ENCODE results near the gene C1QTNF2. TPM values are rescaled to one million over a fixed set of nuclear protein-coding genes. Genes with fewer than 3 reads are reported as not detected.

C1QTNF2 gene
- total and polyA plus RNA-seq, 2 of the 13 experiments (the other 11 are each of a cell fraction or from before 2014, with no cell fraction given) = not detected

GRCh38 chr5:160375701-160376100, 5.3 kb upstream of the C1QTNF2 start (continued):
- TF ChIP-seq MYPOP (CRISPR knock-in tag; IDR thresholded peaks at IDR 0.05) (no peak), ZNF788 (CRISPR knock-in tag; IDR thresholded peaks at IDR 0.05; ENCODE audit: borderline replicate concordance) (no peak)

- FAIRE-seq = no peak
These were observed 4.7 kb upstream of the C1QTNF2 start for GRCh38 chr5:160375166-160375565.

More at GRCh38 chr5:160375166-160375565, 4.7 kb upstream of the C1QTNF2 start:
- Histone ChIP-seq H3K36me3 (replicated peaks in 1 of 2; ENCODE audit: control insufficient read depth in 1 of 2, insufficient read depth in 2 of 2, low read length in 2 of 2) (no peaks in the 10 kb centered on the region), H3K4me2 (ENCODE audit: low read depth, low read length) (no peak overlapping the region), H3K9me3 (ENCODE audit: low read length) (no peaks in the 10 kb centered on the region), H3K79me2 (ENCODE audit: insufficient read depth, low read length) (no peaks in the 10 kb centered on the region), H3K4me1 (ENCODE audit: insufficient read depth, low read length) (no peaks in the 10 kb centered on the region), H4K20me1 (ENCODE audit: insufficient read depth, low read length) (no peaks in the 10 kb centered on the region), H2AFZ (ENCODE audit: low read length) (no peak overlapping the region), H3K27me3 (ENCODE audit: control insufficient read depth in 1 of 2, insufficient read depth in 2 of 2, low read length in 2 of 2) (peaks cover 3 to 21% of the 10 kb centered on the region in 2 experiments; a peak in 3 of 5 replicates), H3K9ac (ENCODE audit: insufficient read depth, low read depth, low read length) (no peak overlapping the region), H3K4me3 (replicated peaks in 1 of 3; ENCODE audit: insufficient read depth in 1 of 3, low read depth in 2 of 3, low read length in 3 of 3) (no peak overlapping the region), H3K27ac (ENCODE audit: extremely low read length, insufficient read depth, low read length) (no peak overlapping the region)
- no TSS peak for BruUV-seq (replicated peaks)
- ATAC-seq (no peak), DNase-seq (ENCODE audit: low spot score) (no peak)
- TF ChIP-seq ZNF569 (CRISPR knock-in tag; IDR thresholded peaks at IDR 0.05; ENCODE audit: borderline replicate concordance) (no peak), ZNF839 (CRISPR knock-in tag; IDR thresholded peaks at IDR 0.05; ENCODE audit: borderline replicate concordance) (no peak), ZNF3 (CRISPR knock-in tag; IDR thresholded peaks at IDR 0.05) (no peak), ZNF468 (CRISPR knock-in tag; IDR thresholded peaks at IDR 0.05) (no peak), TCF7 (IDR thresholded peaks at IDR 0.05; ENCODE audit: low read depth) (no peak), ZBTB46 (CRISPR knock-in tag; IDR thresholded peaks at IDR 0.05; ENCODE audit: borderline replicate concordance) (no peak), ZNF703 (CRISPR knock-in tag; IDR thresholded peaks at IDR 0.05; ENCODE audit: borderline replicate concordance) (no peak), SAP130 (CRISPR knock-in tag; IDR thresholded peaks at IDR 0.05; ENCODE audit: low read depth) (no peak), ZNF207 (IDR thresholded peaks at IDR 0.05; ENCODE audit: borderline replicate concordance) (no peak), ATM (IDR thresholded peaks at IDR 0.05; ENCODE audit: borderline replicate concordance) (no peak), FLYWCH1 (CRISPR knock-in tag; IDR thresholded peaks at IDR 0.05) (no peak), BRD4 (CRISPR knock-in tag; IDR thresholded peaks at IDR 0.05) (no peak), ZNF674 (CRISPR knock-in tag; IDR thresholded peaks at IDR 0.05; ENCODE audit: low read depth) (no peak), AGO2 (optimal IDR thresholded peaks at IDR 0.05; ENCODE audit: low read depth, low read length) (no peak), SOX6 (IDR thresholded peaks at IDR 0.05) (no peak), SOX6 (CRISPR knock-in tag; IDR thresholded peaks at IDR 0.05) (no peak), MXD3 (CRISPR knock-in tag; IDR thresholded peaks at IDR 0.05) (no peak), GPN1 (CRISPR knock-in tag; IDR thresholded peaks at IDR 0.05; ENCODE audit: borderline replicate concordance) (no peak)
- intact Hi-C loops (cut with micrococcal nuclease; ENCODE audit: unreplicated experiment) (no loop called here), in situ Hi-C loops (cut with HindIII; ENCODE audit: extremely low pct_ligation_motif_present, low pct_unique_long_range_greater_than_20kb) (no loop called here)
- ChIA-PET CTCF (ENCODE audit: low intra/inter-chr PET ratio, low total read pairs) (no interaction called here), POLR2A (no interaction called here)
